AG20443 (cell line): ENCODE data around the gene COL4A4.

Source experiments
- DNase-seq: peaks from one replicate; pipeline ENCODE4 v3.0.0; 2012; ENCODE audit warnings: low spot score, mixed read lengths

COL4A4 gene

DNA sequence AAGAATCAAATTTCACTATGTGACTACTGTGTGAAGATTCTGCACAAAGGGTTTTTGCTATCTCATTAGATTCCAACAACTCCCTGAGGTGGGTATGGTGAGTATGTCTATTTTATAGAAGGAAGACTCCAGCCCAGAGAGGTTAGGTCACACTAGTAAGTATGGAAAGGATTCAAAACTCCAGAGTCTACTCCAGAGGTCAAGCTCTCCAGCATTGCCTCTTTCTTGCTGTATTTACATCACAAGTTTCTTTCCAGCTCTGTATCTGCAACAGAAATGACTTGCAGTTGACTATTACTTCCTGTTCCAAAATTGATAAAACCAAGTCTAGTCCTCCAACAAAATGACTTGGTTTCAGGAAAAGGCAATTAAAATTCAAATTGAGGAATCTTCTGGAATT, 2.1 kb downstream of the COL4A4 start:
- no peak for DNase-seq

GRCh38 chr2:227160164-227160563, 3.8 kb downstream of the COL4A4 start:
- no peak for DNase-seq

GRCh38 chr2:227154986-227155774, 8.8 kb downstream of the COL4A4 start:
- DNase-seq, result no peak

DNA sequence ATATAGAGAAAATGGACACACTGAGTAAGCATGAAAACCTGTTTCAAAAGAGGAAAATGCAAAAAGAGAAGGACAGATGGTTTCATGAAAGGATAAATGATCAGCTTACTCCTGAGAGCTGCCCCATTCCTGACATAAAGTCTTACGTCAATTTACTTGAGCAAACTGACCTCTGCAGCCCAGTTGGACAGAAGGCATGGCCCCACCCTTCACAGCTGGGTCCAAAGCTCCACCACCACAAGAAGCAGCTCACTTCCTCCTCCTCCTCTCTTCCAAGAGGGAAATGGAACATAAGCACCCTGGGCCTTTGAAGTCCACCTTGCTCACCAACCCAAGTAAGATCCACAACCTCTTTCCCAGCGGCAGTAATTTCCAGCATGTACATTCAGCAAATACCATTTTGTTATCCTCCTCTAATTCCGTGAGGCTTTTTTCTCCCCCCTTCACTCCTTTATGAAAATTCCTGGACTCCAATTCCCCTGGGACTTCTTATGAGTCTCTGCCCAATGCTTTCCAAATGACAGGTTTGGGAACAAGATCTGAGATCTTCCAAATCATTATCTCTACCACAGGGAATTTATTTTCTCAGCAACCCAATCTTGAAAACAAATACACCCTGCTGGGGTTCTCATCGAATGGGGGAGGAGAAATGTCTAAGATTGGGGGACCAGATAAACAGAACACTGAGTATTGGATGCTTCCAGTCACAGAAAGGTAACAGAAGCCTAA, 10.1 kb downstream of the COL4A4 start:
- no peak for DNase-seq

DNA sequence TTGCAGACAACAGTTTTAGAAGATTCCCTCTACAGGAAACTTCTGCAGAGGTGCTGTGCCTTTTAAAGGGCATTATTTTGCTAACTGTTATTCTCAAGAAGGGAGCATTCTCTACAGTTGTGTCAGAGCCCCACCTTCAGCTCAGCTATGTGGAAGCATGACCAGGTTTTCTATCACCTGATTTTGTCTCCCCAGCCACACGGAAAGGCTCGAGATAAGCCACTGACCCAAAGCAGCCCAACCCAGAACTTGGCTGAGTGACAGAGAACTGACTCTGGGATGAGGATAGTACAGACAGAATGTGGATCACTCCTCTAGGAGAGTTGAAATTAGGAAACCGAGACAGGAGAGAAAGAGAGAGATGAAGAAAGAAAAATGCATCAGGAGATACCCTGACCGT, 10.7 kb downstream of the COL4A4 start:
- no peak for DNase-seq

DNA sequence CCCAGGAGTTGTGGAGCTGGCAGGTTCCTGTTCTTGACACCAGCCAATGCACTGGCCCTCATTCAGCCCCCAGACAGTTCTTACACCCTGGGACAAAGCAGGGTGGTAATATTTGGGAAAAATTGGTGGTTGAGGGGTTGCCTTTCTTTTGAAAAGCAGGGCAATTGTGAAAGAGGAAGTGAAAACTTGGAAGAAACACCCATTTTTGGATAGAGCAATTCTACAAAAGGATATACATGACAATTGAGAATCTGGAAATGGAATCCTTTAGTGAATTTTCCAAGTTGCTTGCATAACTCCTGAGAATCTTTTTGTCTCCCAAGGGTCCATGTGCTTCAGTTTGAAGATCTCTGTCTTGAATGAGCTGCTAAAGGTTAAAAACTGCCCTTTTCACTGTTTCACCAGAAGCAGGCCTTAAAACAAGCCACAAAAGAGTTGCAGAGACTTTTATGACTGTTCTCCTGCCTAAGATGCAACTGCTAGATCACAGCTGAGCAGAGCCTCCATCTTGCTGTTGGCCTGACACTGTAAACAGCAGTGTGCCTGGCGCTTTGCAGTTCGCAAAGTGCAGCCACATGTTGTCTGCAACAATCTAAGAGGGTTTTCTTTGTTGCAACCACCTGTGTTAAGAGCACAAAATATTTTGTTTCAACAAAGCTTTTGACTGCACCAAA, 11.8 kb downstream of the COL4A4 start:
- no peak for DNase-seq

- no peak for DNase-seq
These were observed 13.6 kb downstream of the COL4A4 start for GRCh38 chr2:227150222-227150936.

- no peak for DNase-seq
These were observed 15.9 kb downstream of the COL4A4 start for GRCh38 chr2:227148106-227148505.

DNA sequence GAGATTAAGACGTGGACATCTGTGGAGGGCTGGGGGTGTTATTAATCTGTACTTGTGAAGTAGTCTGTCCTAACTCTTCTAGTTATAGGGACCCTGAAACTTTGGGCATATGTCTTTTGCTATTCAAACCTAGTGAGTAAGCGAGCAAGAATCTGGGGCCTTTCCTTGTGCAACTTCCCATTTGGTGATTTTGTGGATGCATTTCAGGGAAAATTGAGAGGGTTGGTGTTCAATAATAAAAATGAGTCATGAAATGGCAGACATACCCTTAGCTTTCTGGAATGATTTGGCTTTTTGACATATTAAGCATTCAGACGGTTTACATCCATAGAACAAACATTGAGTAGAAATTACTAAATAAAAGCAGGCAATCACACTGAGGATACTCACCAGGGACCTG, 17.0 kb downstream of the COL4A4 start:
- DNase-seq, result no peak

DNA sequence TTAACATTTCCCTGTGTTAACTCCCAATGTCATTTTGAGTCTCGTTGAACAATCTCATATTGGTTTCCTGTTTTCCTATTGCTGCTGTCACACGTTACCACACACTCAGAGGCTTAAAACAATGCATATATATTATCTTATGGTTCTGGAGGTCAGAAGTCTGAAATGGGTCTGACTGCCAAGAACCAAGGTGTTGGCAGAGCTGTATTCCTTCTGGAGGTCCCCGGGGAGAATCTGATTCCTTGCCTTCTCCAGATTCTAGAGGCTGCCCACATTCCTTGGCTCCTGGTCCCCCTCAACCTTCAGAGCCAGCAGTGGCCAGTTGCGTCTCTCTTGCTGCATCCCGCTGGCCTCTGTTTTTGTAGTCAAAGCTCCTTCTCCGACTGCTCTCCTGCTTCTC, 17.5 kb downstream of the COL4A4 start:
- DNase-seq, result no peak

GRCh38 chr2:227143895-227144294, 20.1 kb downstream of the COL4A4 start:
- no peak for DNase-seq

DNA sequence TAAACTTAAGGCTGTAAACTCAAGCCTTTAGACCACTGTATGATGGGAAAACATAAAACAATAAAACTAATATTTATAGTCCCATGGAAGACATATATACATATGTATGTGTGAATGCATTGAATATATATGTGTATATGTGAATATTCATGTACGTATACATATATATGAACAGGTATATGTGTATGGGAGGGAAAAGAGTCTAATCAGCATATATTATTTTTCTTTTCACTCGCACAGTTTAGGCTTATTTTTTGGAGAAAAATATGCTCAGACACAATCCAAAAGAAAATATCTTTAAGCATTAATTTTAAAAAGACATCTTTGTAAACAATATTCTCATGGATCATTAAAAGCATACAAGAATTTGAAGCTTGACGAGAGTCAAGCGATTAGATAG, 22.7 kb downstream of the COL4A4 start:
- DNase-seq, result no peak

DNA sequence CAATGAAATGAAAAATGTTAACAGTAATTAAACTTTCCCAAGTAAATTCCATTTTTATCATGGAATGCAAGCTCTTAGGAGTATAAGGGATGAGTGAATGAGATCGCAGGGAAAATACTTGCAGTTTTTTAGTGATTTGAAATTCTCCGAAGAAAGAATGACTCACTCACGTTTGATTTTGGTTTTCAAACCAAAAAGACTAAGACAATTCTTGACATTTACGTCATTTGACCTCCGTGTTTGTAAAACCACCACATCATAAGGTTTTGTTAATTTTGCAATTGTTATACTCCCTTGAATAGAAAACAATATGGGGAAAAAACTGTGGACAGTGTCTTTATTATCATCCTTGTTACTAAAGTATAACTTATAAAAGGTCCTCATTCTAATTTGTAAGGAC, 29.4 kb downstream of the COL4A4 start:
- no peak for DNase-seq

- no peak for DNase-seq
These were observed 31.0 kb downstream of the COL4A4 start for GRCh38 chr2:227132986-227133385.

GRCh38 chr2:227130636-227131035, 33.4 kb downstream of the COL4A4 start:
- DNase-seq, result no peak

GRCh38 chr2:227127201-227127600, 36.8 kb downstream of the COL4A4 start:
- no peak for DNase-seq

GRCh38 chr2:227125506-227125905, 38.5 kb downstream of the COL4A4 start:
- no peak for DNase-seq

DNA sequence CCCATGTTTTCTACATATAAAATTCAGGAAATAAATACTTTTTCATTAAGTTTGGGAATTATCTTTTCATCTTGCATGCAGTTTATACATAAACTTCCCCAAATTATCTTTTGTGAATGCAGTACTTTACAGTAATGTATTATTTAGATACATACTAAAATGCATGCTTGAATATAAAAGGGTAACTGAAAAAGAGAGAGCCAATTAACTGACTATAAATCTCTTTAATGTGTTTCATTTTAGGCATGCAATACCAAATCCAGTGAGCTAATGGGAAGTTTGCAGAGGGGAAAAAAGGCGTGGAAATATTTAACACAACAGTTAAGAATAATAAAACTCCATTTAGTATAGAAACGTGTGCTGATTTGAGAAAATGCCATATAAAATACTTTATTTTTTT, 39.2 kb downstream of the COL4A4 start:
- no peak for DNase-seq

GRCh38 chr2:227123697-227124096, 40.3 kb downstream of the COL4A4 start:
- no peak for DNase-seq

GRCh38 chr2:227118353-227118752, 45.7 kb downstream of the COL4A4 start:
- no peak for DNase-seq

GRCh38 chr2:227117852-227118251, 46.2 kb downstream of the COL4A4 start:
- no peak for DNase-seq

DNA sequence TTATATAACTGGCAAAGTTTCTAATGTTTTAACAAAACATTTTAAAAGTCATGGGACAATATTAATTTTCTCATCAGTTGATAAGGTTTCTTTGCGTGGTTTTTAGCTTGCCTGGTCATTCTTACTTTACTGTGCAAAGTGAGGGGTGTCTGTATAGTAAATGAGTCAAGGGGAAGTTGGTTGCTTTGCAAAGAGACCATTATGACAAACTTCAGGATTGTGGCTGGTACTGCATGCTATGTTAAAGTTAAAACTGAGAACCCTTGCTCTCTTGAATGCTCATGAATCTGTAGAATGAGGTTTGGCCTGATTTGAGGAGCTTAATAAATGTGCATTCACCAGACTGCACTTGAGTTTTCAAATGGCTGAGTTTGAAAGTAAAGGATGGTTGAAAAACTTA, 47.0 kb downstream of the COL4A4 start:
- DNase-seq, result no peak
